ENCODE measurements around the gene SPINK7. TPM values are rescaled to one million over a fixed set of nuclear protein-coding genes. Genes with fewer than 3 reads are reported as not detected.
"Not testable (repeated sequence)": the region's sequence is repeated elsewhere in the genome, so short reads cannot be mapped to it uniquely, and the experiment has no call there.

SPINK7 gene
- not detected for total RNA-seq

DNA sequence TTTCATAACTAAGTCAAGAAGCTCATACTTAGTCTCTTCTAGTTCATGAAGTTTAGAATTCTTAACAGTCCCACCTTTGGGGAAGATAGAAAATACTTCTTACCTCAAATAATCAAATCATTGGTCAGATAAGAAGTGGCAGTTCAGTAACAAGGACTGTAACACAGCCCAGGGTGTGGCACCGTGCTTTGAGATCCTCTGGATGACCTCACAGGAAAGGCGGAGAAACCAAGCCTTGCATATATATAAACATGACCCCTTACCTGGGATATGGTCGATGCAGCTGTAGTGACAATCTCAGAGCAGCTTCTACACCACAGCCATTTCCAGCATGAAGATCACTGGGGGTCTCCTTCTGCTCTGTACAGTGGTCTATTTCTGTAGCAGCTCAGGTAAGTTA lies at the start of gene SPINK7:
Gene SPINK7 (plus strand): TSS at position 271 of the 400 bp plus-strand sequence. CDS start 61 bp downstream, at position 332.
- H3K4me3 Mint-ChIP-seq, result no peak within 1 kb of the TSS
- peaks cover 6% of the 10 kb centered on the region for H3K27me3 Mint-ChIP-seq (ENCODE audit: low read depth)
- no peak for DNase-seq
- H3K4me1 Mint-ChIP-seq (ENCODE audit: low read depth), result no peaks in the 10 kb centered on the region
- peaks cover 10% of the 10 kb centered on the region for H3K9me3 Mint-ChIP-seq
- intact Hi-C loops (cut with micrococcal nuclease), result no loop called here
- no peaks in the 10 kb centered on the region for H3K36me3 Mint-ChIP-seq (ENCODE audit: low read depth)
- CTCF ChIA-PET, result no interaction called here
- no peak within 1 kb of the TSS for H3K27ac Mint-ChIP-seq

DNA sequence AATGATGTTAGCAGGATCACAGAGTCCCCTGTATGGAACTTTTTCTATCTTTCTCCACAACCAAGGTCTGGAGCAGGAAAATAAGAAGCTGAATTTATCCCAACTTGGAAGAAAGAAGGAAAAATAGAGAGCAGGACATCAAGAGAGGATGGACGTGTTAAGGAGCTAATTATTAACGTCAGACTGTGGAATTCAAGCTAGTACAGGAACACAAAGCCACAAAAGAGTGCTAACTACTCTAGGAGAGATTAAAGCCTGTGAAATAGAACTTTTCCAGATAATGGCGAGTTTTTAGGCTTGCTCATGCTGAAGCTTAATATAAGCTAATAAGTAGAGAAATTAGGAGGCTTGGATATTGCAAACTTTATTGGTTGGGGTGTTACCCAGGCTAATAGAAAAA lies 44.3 kb upstream of the SPINK7 start:
- Mint-ChIP-seq H3K27ac (no peak overlapping the region), H3K4me3 (no peak overlapping the region), H3K4me1 (ENCODE audit: low read depth) (no peaks in the 10 kb centered on the region), H3K36me3 (ENCODE audit: low read depth) (no peaks in the 10 kb centered on the region), H3K27me3 (ENCODE audit: low read depth) (peaks cover 2% of the 10 kb centered on the region), H3K9me3 (no peaks in the 10 kb centered on the region)
- intact Hi-C loops (cut with micrococcal nuclease), result no loop called here
- CTCF ChIA-PET, result no interaction called here
- DNase-seq, result no peak

DNA sequence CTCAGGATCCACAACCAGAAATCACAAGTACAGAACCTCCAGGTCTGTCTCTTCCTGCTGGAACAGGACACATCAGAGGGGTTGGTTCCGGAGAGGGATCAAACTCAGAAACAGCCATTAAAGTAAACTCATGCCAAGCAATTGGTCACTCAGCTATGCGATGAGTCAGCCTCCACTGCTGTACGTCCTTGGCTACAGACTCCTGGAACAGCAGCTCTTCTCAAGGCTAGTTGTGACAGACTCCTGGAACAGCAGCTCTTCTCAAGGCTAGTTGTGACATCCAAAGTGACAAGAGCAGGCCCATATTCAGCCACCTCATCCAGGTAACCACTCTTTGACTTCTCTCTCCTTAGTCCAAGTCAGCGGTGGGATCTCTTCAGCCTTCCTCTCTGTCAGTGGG lies 43.7 kb upstream of the SPINK7 start, which contains the start of gene SPINK13:
Gene SPINK13 (plus strand): TSS at position 229 of the 400 bp plus-strand sequence. CDS start 1,279 bp downstream, outside the sequence.
- H3K27ac Mint-ChIP-seq, result no peak within 1 kb of the TSS
- no peak within 1 kb of the TSS for H3K4me3 Mint-ChIP-seq
- peaks cover 2% of the 10 kb centered on the region for H3K27me3 Mint-ChIP-seq (ENCODE audit: low read depth)
- CTCF ChIA-PET, result no interaction called here
- H3K9me3 Mint-ChIP-seq, result no peaks in the 10 kb centered on the region
- no peaks in the 10 kb centered on the region for H3K4me1 Mint-ChIP-seq (ENCODE audit: low read depth)
- no peaks in the 10 kb centered on the region for H3K36me3 Mint-ChIP-seq (ENCODE audit: low read depth)
- intact Hi-C loops (cut with micrococcal nuclease), result no loop called here
- DNase-seq, result no peak

DNA sequence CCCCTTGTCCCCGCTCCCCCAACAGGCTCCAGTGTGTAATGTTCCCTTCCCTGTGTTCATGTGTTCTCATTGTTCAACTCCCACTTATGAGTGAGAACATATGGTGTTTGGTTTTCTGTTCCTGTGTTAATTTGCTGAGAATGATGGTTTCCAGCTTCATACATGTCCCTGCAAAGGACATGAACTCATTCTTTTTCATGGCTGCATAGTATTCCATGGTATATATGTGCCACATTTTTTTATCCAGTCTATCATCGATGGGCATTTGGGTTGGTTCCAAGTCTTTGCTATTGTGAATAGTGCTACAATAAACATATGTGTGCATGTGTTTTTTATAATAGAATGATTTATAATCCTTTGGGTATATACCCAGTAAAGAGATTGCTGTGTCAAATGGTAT lies 37.1 kb upstream of the SPINK7 start:
- H3K4me3 Mint-ChIP-seq; H3K27ac Mint-ChIP-seq; intact Hi-C loops (cut with micrococcal nuclease); H3K27me3 Mint-ChIP-seq (ENCODE audit: low read depth); H3K4me1 Mint-ChIP-seq (ENCODE audit: low read depth); H3K36me3 Mint-ChIP-seq (ENCODE audit: low read depth); CTCF ChIA-PET; DNase-seq: not testable (repeated sequence)
- H3K9me3 Mint-ChIP-seq, result peaks cover 32% of the 10 kb centered on the region

DNA sequence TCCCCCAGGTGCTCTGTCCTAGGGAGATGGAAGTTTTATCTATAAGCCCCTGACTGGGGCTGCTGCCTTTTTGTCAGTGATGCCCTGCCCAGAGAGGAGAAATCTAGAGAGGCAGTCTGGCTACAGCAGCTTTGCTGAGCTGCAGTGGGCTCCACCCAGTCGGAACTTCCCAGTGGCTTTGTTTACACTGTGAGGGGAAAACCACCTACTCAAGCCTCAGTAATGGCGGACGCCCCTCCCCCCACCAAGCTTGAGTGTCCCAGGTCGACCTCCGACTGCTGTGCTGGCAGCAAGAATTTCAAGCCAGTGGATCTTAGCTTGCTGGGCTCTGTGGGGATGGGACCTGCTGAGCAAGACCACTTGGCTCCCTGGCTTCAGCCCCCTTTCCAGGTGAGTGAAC lies 31.3 kb upstream of the SPINK7 start:
- H3K9me3 Mint-ChIP-seq, result peaks cover 31% of the 10 kb centered on the region
- peak; percentile 15 for DNase-seq
- H3K4me3 Mint-ChIP-seq; H3K27ac Mint-ChIP-seq; H3K27me3 Mint-ChIP-seq (ENCODE audit: low read depth); CTCF ChIA-PET; H3K36me3 Mint-ChIP-seq (ENCODE audit: low read depth); intact Hi-C loops (cut with micrococcal nuclease); H3K4me1 Mint-ChIP-seq (ENCODE audit: low read depth): not testable (repeated sequence)

DNA sequence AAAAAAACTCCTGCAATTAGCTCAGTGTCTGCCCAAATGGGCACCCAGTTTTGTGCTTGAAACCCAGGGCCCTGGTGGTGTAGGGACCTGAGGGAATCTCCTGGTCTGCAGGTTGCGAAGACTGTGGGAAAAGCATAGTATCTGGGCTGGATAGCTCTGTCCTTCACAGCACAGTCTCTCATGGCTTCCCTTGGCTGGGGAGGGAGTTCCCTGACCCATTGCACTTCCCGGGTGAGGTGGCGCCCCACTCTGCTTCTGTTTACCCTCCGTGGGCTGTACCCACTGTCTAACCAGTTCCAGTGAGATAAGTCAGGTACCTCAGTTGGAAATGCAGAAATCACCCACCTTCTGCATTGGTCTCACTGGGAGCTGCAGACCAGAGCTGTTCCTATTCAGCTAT lies 30.9 kb upstream of the SPINK7 start:
- H3K27me3 Mint-ChIP-seq (ENCODE audit: low read depth); H3K4me3 Mint-ChIP-seq; H3K27ac Mint-ChIP-seq; DNase-seq; H3K4me1 Mint-ChIP-seq (ENCODE audit: low read depth); H3K36me3 Mint-ChIP-seq (ENCODE audit: low read depth); intact Hi-C loops (cut with micrococcal nuclease): not testable (repeated sequence)
- CTCF ChIA-PET, result interaction anchor here (0.6 kb wide), 1 partner anchor 377 kb away, joined by 4 read pairs; no protein-coding TSS in a partner anchor
- H3K9me3 Mint-ChIP-seq, result peaks cover 31% of the 10 kb centered on the region

DNA sequence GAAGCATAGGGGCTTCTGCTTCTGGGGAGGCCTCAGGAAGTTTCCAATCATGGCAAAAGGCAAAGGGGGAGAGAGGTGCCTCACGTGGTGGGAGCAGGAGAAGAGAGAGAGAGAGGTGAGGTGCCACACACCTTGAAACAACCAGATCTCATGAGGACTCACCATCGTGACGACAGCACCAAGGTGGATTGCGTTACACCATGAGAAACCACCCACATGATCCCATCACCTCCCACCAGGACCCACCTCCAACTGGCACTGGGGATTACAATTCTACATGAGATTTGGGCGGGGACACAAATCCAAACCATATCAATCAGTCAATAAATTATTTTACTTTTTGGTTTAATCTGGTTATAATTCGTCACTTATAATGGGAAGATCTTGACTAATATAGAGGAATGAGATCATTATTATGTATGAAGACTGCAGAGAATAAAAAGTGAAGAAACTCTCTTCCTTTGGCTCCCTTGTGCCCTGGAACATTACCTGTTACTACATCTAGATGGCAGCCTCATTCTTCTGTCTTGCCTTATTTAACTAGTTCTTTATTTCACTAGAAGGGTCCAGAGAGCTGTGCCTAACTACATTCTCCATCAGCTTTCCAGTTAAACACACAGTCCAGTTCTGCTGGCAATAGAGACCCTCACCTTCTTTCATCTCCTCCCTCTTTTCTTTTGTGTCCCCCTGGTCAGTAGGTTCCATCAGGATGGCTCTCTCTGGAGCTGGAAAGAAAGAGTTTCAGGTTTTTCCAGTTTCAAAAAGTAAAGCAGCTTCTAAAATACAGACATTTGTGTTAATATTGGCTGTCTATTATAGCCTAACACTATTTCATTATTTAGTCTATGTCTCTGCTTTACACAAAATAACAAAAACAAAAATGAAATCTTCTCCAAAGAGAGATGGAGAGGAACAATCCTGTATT lies 21.7 kb upstream of the SPINK7 start:
- Mint-ChIP-seq H3K9me3 (no peaks in the 10 kb centered on the region), H3K4me3 (no peak overlapping the region), H3K27me3 (ENCODE audit: low read depth) (no peaks in the 10 kb centered on the region), H3K4me1 (ENCODE audit: low read depth) (no peaks in the 10 kb centered on the region), H3K36me3 (ENCODE audit: low read depth) (no peaks in the 10 kb centered on the region), H3K27ac (no peak overlapping the region)
- CTCF ChIA-PET, result interaction anchor here (1.0 kb wide), 2 partner anchors 32 to 154 kb away, joined by 3 to 4 read pairs; no protein-coding TSS in a partner anchor
- DNase-seq, result no peak
- intact Hi-C loops (cut with micrococcal nuclease), result loop anchor here (1.0 to 10.0 kb wide), 5 partner anchors 84 to 441 kb away; no protein-coding TSS in a partner anchor

DNA sequence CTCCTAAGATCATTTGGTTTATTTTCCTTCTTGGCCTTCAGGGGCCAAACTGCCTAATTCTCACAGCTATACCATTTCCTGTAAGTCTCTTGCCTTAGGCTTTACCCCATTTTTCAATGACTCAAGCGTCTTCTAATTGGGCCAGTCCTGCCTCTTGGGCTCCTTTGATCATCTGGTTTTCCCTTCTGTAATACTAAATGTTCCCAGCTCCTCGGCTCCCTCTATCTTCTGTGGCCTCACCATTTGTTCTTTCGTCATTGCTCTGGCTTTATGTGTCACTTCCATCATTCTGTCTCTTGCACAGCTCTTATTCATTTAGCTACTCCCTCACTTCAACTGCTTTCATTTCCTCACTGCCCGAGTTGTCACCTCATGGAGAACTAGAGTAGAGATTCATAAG lies 14.5 kb upstream of the SPINK7 start:
- H3K4me1 Mint-ChIP-seq (ENCODE audit: low read depth), result no peaks in the 10 kb centered on the region
- intact Hi-C loops (cut with micrococcal nuclease), result loop anchor here (10.0 kb wide), 1 partner anchor 147 kb away; no protein-coding TSS in a partner anchor
- H3K36me3 Mint-ChIP-seq (ENCODE audit: low read depth), result no peaks in the 10 kb centered on the region
- CTCF ChIA-PET, result interaction anchor here (0.5 kb wide), 1 partner anchor 361 kb away, joined by 4 read pairs; no protein-coding TSS in a partner anchor
- no peaks in the 10 kb centered on the region for H3K9me3 Mint-ChIP-seq
- H3K27ac Mint-ChIP-seq, result no peak overlapping the region
- H3K4me3 Mint-ChIP-seq, result no peak overlapping the region
- H3K27me3 Mint-ChIP-seq (ENCODE audit: low read depth), result no peaks in the 10 kb centered on the region
- DNase-seq, result no peak

DNA sequence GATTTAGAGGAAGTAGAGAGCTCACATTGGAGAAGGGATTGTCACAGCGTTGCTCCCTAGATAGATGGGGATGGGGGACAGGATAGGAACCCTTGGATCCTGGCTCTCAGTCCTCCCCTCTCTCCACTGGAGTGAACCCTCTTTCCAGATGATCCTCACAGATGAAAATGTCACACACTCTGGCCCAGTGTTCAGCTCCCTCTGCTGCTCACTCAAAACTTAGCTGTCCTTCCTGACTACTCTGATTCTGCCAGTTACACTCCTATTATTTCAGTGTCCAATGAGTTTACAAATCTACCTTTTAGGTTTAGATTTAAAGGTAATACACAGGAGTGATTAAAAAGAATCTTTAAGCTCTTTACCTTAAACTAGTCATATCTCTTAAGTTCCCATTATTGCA lies 5.8 kb upstream of the SPINK7 start:
- Mint-ChIP-seq H3K27ac (no peak overlapping the region), H3K4me1 (ENCODE audit: low read depth) (no peaks in the 10 kb centered on the region), H3K4me3 (no peak overlapping the region), H3K9me3 (peaks cover 10% of the 10 kb centered on the region), H3K27me3 (ENCODE audit: low read depth) (peaks cover 6% of the 10 kb centered on the region), H3K36me3 (ENCODE audit: low read depth) (no peaks in the 10 kb centered on the region)
- DNase-seq, result no peak
- intact Hi-C loops (cut with micrococcal nuclease), result loop anchor here (5.0 kb wide), 1 partner anchor 129 kb away; no protein-coding TSS in a partner anchor
- CTCF ChIA-PET, result no interaction called here

DNA sequence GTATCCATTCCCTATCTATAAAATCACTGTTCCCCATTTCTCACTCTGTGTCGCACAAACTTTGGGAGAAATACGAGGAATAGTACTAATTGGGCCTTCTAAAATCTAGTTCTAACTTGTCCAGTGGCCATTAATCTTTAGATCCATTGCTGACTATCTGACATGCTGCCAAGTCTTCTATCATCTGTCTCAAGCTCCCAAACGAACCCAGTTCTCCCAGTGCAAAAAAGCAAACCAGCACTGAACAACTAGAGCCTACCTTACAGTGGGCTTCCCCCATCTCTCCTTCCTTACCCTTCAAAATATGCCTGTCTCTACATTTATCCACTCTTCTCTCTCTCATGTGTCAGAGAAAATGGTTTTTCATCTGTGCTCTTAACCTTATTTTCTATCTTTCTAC lies 3.2 kb upstream of the SPINK7 start:
- Mint-ChIP-seq H3K9me3 (peaks cover 10% of the 10 kb centered on the region), H3K4me1 (ENCODE audit: low read depth) (no peaks in the 10 kb centered on the region), H3K27ac (no peak overlapping the region), H3K4me3 (no peak overlapping the region), H3K36me3 (ENCODE audit: low read depth) (no peaks in the 10 kb centered on the region), H3K27me3 (ENCODE audit: low read depth) (peaks cover 6% of the 10 kb centered on the region)
- DNase-seq, result no peak
- intact Hi-C loops (cut with micrococcal nuclease), result loop anchor here (5.0 kb wide), 1 partner anchor 132 kb away; no protein-coding TSS in a partner anchor
- CTCF ChIA-PET, result no interaction called here

DNA sequence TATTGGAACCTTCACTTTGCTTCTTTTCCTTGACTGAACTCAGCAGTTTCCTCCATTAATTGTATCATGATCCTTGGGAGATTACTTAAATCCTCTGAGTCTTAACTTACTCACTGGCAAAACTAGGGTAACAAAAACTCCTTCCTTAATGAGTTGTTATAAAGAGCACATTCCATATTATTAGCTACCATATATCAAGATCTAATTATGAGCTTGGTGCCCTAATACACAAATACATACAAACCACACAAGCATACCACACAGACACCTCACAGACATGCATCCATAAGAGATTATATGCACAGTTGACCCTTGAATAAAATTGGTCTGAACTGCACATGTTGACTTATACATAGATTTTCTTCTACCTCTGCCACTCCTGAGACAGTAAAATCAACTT lies 2.5 kb upstream of the SPINK7 start:
- H3K4me1 Mint-ChIP-seq (ENCODE audit: low read depth), result no peaks in the 10 kb centered on the region
- H3K4me3 Mint-ChIP-seq, result no peak overlapping the region
- H3K27ac Mint-ChIP-seq, result no peak overlapping the region
- H3K9me3 Mint-ChIP-seq, result peaks cover 10% of the 10 kb centered on the region
- H3K36me3 Mint-ChIP-seq (ENCODE audit: low read depth), result no peaks in the 10 kb centered on the region
- CTCF ChIA-PET, result no interaction called here
- peaks cover 6% of the 10 kb centered on the region for H3K27me3 Mint-ChIP-seq (ENCODE audit: low read depth)
- intact Hi-C loops (cut with micrococcal nuclease), result loop anchor here (5.0 kb wide), 1 partner anchor 132 kb away; no protein-coding TSS in a partner anchor
- DNase-seq, result no peak

DNA sequence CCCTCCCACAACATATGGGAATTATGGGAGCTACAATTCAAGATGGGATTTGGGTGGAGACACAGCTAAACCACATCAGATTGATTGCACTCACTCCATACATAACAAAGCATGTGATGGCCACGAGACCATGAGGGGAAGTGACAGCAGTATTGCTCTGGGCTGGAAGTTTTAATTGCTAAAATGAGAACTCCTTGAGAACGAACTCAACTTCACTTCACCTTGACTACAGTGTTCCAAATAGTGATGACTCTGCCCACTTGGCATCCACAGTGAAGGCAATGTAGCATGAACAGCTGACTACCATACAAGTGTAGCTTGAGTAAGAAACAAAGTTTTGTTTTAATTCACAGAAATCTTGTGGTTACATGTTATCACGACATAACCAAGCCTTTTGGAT lies 739 bp upstream of the SPINK7 start:
- Mint-ChIP-seq H3K4me1 (ENCODE audit: low read depth) (no peaks in the 10 kb centered on the region), H3K27me3 (ENCODE audit: low read depth) (peaks cover 6% of the 10 kb centered on the region), H3K9me3 (peaks cover 10% of the 10 kb centered on the region), H3K4me3 (no peak overlapping the region), H3K36me3 (ENCODE audit: low read depth) (no peaks in the 10 kb centered on the region), H3K27ac (no peak overlapping the region)
- CTCF ChIA-PET, result no interaction called here
- no peak for DNase-seq
- intact Hi-C loops (cut with micrococcal nuclease), result no loop called here
